SIG-M5 treated with dmso at 0.1 percent for 504 hours (cell line): ENCODE data around the gene CDK5.

ENCODE experiments used
- DNase-seq: peaks from one replicate; lab custom pipeline; 2025; ENCODE audit not compliant: unreplicated experiment; lab: John Stamatoyannopoulos, UW

CDK5 gene

GRCh38 chr7:151087245-151088018, 29.7 kb upstream of the CDK5 start:
- no peak for DNase-seq

GRCh38 chr7:151086802-151087244, 29.1 kb upstream of the CDK5 start:
- no peak for DNase-seq

DNA sequence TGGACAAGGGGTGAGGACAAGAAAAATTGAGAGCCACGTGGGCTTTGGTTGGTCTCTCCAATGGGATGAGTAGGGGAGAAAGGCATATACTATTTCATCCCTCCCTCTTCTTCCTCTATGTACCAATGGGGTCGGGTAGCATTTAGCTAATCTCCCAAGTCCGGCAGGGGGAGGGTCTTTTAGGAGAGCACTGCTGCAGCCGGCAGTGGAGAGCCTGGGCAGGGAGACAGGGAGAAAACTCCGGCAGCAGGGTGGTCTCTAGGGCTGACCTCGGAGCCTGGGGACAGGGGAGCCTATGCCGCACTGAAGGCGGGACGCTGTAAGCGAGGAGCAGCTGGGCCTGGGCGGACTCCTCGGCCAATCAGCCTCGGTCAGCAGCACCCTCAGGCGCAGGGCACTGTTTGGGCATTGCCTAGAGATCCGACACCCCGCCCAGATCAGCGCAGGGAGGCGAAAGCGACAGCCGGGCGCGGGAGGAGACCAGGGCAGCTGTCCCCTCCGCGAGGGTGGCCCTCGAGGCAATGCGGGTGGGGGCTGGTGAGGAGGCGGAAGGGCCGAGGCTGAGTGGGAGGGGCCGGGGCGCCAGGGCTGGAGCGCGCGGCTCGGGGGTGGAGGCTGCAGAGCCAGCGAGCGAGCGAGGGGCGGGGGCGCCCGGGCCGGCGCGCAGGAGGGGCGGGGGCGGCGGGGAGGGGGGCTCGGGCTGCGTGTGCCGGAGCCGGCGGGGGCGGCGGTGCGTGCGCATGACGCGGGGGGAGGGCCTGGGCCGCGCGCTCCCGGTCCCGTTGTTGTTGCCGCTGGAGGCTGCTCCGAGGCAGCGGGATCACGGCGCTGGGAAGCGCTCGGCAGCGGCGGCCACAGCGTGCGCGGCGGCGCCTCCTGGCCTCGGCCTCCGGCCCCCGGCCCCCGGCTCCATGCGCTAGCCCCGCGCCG, 28.3 kb upstream of the CDK5 start, which contains the start of gene AGAP3:
Gene AGAP3 (plus strand): TSS at position 785 of the 930 bp plus-strand sequence. CDS start 267 bp downstream, outside the sequence.
- peak; percentile 67 for DNase-seq

DNA sequence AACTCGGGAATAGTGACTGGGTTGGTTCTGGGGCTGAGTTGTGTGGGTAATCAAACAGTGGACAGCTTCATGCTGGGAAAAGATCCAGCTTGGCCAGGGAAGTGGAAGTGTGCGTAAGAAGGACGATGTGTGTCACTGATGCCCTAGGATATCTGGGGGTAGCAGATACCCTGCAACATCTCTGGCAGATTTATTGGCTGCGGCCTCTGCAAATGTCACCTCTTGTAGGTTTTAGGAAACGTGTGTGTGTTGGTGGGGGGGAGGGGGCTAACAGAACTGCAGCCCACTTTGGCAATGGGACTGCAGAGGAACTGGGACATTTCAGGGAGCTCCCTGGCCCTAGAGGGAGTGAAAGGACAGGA, 27.6 kb upstream of the CDK5 start:
- DNase-seq, result no peak

DNA sequence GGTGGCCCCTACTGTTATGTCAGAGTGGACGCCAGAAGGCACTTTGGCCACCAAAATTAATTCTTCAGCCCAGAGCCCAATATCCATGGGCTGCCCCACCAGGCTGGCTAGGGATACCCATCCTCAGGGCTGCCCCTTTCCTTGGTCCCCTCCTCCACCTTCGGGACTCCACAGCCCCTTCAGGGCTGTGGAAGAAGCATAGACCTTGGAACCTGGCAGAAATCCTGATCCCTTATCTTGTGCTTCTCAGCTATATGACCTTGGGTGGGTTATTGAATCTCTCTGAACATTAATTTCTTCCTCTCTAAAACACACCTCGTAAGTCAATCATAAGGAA, 26.1 kb upstream of the CDK5 start:
- no peak for DNase-seq

DNA sequence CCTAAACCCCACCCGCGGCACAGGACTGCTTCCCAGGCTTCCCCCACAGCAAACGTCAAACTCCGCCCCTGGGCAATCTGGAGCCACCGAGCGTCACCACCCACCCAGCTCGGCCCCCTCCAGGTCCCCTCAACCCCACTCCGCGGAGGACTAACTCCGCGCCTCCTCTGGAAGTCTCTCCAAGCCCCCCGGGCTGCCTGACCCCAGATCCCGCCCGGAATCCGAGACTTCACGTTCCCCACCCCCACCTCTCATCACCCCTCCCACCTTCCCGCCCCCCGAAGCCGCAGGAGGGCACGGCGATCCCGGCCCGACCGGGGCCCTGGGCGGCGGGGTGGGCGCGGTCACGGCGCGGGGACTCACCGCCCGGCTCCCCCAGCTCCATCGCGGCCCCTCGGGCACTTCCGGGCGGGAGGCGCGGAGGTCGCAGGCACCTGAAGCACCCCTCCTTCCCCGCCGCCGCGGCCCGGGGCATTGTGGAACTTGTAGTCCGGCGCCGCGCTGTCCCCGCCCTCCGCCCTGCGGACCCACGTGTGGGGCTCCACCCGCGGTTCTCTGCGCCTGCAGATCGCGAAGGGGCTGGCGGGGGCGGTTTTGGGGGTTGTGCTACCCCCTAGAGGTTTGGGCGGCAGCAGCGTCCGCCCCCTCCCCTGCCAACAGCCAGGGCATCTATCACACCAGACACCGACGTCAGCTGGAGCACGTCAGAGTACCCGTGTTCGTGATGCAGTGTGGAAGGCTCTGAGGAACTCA, 25.6 kb upstream of the CDK5 start, which contains the start of gene TMUB1:
Gene TMUB1 (minus strand): TSS at position 423 of the 753 bp plus-strand sequence. CDS start 930 bp downstream, outside the sequence.
- peak; percentile 62 for DNase-seq

GRCh38 chr7:151082141-151083070, 24.7 kb upstream of the CDK5 start:
- DNase-seq, result no peak

DNA sequence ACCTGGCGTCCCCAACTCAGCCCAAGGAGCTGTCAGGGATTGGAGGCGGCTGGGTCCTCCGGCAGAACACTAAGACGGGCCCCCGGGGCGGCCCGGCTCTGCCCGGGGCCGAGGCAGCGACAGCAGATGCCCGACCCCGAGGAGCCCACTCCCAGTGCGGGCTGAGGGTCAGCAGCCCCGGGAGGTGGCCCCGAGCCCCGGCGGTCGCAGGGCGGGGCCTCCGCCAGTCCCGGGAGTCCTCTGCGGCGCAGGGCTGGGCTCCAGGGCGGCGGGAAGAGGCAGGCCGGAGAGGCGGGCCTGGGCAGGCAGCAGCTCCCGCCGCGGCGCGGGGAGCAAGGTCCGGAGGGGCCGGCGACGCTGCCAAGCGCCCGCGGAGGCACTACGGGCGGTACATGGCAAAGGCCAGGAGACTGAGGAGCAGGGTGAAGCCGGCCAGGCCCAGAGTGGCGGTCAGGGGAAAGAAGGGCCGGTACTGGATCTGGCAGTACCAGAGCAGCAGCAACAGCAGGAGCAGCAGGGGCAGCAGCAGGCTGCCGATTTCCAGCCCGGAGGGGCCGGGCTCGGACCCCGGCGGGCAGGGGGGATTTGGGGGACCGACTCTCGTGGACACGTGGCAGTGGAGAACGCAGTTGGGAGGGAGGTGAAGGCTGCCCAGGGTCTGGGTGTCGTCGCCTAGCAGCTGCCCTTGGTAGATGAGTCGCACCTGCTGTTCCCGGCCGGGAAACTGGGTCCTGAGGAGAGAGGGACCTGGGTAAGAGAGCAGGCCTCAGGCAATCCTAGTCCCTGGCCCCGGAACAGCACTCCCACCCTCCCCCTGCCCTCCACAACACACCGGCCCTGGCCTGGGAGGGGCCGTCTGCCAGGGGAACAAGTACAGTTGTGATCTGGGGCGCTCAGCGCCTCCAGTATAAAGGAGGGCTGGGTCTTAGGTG, 23.7 kb upstream of the CDK5 start:
- DNase-seq, result no peak

DNA sequence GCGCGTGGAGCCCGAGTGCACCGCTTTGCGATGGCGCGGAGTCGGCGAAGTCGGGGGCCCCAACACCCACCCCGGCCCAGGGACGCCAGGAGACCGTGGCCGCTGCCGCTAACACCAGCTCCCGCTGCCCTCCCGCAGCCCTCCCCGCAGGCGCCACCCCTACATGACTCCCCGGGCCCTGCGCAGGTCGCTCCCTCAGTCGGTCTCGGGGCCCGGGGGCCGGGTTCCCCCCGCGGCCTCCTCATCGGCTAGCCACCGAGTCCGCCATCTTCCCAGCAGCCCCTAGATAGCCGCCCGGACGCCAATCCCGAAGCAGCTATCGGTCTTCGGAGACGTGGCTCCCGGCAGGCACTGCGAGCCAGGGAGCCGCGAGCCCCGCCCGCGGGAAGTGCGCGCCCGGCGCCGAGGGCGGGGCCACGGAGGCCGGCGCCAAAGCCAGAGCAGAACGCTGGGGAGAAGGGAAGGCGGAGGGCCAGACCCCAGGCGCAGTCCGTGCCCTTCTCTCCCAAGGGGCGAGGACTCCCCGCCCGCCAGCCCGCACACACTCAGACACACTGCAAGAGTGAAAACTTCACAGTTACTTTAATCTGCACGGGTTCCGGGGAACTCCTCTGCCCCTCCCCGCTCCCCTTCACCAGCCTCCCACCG, 22.9 kb upstream of the CDK5 start, which contains the start of gene FASTK:
Gene FASTK (minus strand): TSS at position 288 of the 648 bp plus-strand sequence. CDS start 43 bp downstream, at position 245.
- peak; percentile 87 for DNase-seq

DNA sequence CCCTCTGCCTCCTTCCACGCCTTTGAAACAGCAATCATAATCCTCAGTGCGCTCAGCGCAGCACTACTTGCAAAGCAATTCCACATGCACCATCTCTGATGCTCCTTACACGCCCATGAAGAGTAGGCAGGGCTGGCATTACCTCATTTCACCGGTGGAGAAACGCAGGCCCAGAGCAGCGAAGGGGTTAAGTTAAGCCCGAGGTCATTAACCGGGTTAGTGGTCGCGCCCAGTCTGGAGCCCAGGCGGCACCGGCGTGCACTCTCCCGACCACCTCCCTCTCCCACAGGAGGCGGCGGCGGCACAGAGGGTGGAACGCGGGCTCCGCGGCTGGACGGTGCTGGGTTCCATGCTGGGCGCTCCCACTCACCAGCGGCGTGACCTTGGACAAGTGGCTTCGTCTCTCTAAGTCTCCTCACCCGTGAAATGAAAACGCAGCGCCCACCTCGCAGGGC, 22.4 kb upstream of the CDK5 start:
- no peak for DNase-seq

GRCh38 chr7:151079199-151079910, 21.7 kb upstream of the CDK5 start:
- DNase-seq, result no peak

DNA sequence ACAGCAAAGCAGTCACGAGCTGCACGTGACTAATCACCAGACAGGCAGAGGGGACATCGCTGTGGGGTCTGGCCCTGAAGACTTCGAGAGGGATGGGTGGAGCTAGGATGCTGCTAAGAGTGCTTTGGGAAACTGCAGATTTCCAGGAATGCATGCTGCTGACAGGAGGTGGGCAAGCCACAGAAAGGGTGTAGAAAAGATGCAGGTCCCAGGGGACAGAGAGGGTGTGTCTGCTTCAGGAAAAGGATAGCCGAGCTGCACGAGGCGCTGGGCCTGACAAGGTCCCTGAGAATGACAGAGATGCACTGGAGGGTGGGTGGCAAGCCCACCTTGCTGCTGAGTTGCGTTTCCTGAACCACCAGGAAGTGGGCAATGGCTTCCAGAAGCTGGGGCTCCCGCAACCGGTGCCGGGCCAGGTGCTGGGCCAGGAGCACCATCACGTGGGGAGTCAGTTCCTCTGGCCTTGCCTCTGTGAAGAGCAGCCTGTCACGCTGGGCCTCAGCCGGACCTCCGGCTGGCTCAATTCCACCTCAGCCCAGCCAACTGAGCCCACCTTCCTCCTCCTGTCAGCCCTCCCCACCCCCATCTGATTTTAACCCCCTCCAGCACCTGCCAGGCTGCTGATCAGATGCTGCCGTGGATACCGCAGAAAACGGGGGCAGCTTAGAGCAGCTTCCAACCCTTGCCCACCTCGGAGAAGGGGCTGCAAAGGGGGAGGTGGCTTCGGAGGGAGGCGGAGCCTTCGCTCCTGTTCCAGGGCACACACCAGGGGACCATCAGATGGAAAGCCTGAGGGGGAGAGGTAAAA, 20.7 kb upstream of the CDK5 start:
- no peak for DNase-seq

DNA sequence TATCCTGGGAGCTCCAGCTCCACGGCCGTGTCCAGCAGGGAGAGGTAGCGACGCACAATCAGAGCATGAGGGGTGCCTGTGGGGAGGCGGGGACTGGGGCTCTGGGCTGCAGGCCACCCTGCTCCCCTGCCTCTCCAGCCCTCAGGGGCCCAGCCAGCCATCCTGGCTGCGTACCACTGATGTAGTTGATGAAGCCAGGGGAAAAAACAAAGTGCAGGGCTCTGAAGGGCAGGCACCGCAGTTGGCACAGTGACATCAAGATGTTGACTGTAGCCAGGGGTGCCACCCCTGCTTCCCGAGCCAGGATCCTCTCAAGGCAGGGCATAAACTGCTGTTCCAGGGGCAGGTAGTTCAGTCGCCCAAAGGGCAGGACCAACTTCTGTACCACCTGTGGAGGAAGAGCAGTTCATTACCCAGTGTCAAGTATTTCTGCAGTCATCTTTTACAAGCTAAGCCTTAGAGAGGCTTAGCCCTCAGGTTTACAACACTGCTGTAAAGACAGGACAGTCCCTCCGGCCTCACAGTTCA, 20.1 kb upstream of the CDK5 start:
- DNase-seq, result no peak

GRCh38 chr7:151076863-151077704, 19.4 kb upstream of the CDK5 start:
- no peak for DNase-seq

DNA sequence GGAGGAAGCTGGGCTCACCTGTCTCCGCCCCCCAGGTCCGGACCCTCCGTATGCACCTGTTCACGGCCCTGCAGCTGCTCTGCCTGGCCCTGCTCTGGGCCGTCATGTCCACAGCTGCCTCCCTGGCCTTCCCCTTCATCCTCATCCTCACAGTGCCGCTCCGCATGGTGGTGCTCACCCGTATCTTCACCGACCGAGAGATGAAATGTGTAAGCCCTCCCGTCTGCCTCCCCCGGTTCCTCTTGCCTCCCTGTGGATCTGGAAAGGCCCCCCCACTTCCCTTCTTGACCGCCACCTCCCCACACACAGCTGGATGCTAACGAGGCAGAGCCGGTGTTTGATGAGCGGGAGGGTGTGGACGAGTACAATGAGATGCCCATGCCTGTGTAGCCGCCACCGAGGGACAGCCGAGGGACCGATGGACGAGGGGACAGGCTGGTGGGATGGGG, 18.3 kb upstream of the CDK5 start:
- no peak for DNase-seq

DNA sequence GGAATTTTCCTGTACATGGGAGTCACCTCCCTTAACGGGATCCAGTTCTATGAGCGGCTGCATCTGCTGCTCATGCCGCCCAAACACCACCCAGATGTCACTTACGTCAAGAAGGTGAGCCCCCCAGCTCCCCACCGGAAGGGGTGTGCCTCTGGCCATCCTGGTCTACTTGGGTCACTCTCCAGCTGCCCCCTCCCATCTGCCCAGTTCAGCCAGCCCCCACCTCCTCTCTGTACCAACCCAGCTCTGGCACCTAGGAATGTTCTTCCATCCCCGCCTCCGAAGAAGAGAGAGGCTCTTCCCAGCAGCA, 17.9 kb upstream of the CDK5 start:
- no peak for DNase-seq
